GM12892 (cell line): ENCODE results near the gene NUP210L.

Experiments used
- POLR2A ChIP-seq: IDR thresholded peaks from 2 replicates; pipeline ENCODE4 v1.6.1; 2011; ENCODE audit warnings: low read depth, low read length, control low read depth
- POLR2AphosphoS5 ChIP-seq: IDR thresholded peaks from 2 replicates; pipeline ENCODE4 v1.6.1; 2011; ENCODE audit warnings: low read depth, low read length, control low read depth
- TAF1 ChIP-seq: IDR thresholded peaks from 2 replicates; pipeline ENCODE4 v1.6.1; 2011; ENCODE audit warnings: low read depth, mild to moderate bottlenecking, control low read depth, low read length, borderline replicate concordance

- TF ChIP-seq POLR2A: peak; percentile 71; the same call in 1 of the 2 replicates
- peak; percentile 85 for TF ChIP-seq POLR2AphosphoS5
- no peak for TF ChIP-seq TAF1
Observed at GRCh38 chr1:153945795-153946621, 208.9 kb downstream of the NUP210L start.
